ENCODE measurements around the gene CD81. TPM values are rescaled to one million over a fixed set of nuclear protein-coding genes. Genes with fewer than 3 reads are reported as not detected.
A peak's percentile ranks its signal among the peaks of the same experiment; 100 is the strongest.

Gene CD81
- total RNA-seq, 6 donors from 2014 or later, result 398 to 1,053 (median 787) TPM

- Histone ChIP-seq H3K27me3 (no peaks in the 10 kb centered on the region), H3K4me1 (peaks cover 6 to 15% (median 15%) of the 10 kb centered on the region in 4 donors), H3K27ac (no peak overlapping the region), H3K36me3 (no peaks in the 10 kb centered on the region), H3K9me3 (no peaks in the 10 kb centered on the region), H3K4me3 (no peak overlapping the region)
- WGBS, 2 donors, result 81 to 83% methylated on average over 8 to 19 of the region's 19 CpGs
- ATAC-seq (ENCODE audit: low FRiP score in 2 of 2) (peak in 1 of 2 donors; percentile 4), DNase-seq (no peak)
- TF ChIP-seq POLR2AphosphoS5 (IDR thresholded peaks at IDR 0.05) (no peak), CTCF (IDR thresholded peaks at IDR 0.05) (no peak), EP300 (IDR thresholded peaks at IDR 0.05) (no peak), POLR2A (IDR thresholded peaks at IDR 0.05) (no peak)
These were observed 44.3 kb downstream of the CD81 start for GRCh38 chr11:2421226-2421994.

GRCh38 chr11:2421996-2422395 lies 44.9 kb downstream of the CD81 start:
- Histone ChIP-seq H3K36me3 (no peaks in the 10 kb centered on the region), H3K27me3 (no peaks in the 10 kb centered on the region), H3K4me3 (no peak overlapping the region), H3K4me1 (peaks cover 6 to 15% (median 15%) of the 10 kb centered on the region in 4 donors), H3K9me3 (no peaks in the 10 kb centered on the region), H3K27ac (no peak overlapping the region)
- WGBS, 2 donors, result 77 to 89% methylated on average over 3 to 8 of the region's 17 CpGs
- no peak for ATAC-seq (ENCODE audit: low FRiP score in 2 of 2)
- peak in 1 of 2 donors; percentile 59 for DNase-seq
- no peak for TF ChIP-seq EP300 (IDR thresholded peaks at IDR 0.05)
- TF ChIP-seq POLR2A (IDR thresholded peaks at IDR 0.05), result no peak
- TF ChIP-seq CTCF (IDR thresholded peaks at IDR 0.05), result no peak
- TF ChIP-seq POLR2AphosphoS5 (IDR thresholded peaks at IDR 0.05), result no peak

- ATAC-seq (ENCODE audit: low FRiP score in 2 of 2) (no peak), DNase-seq (peak in 1 of 2 donors; percentile 65)
- TF ChIP-seq POLR2A (IDR thresholded peaks at IDR 0.05) (no peak), EP300 (IDR thresholded peaks at IDR 0.05) (no peak), POLR2AphosphoS5 (IDR thresholded peaks at IDR 0.05) (no peak), CTCF (IDR thresholded peaks at IDR 0.05) (no peak)
- 80 to 92% methylated on average over 5 to 14 of the region's 14 CpGs for WGBS, 2 donors
- Histone ChIP-seq H3K4me1 (peaks cover 6 to 15% (median 15%) of the 10 kb centered on the region in 4 donors), H3K36me3 (no peaks in the 10 kb centered on the region), H3K27me3 (no peaks in the 10 kb centered on the region), H3K9me3 (no peaks in the 10 kb centered on the region), H3K4me3 (no peak overlapping the region), H3K27ac (no peak overlapping the region)
These were observed 45.5 kb downstream of the CD81 start for GRCh38 chr11:2422461-2423156.

- TF ChIP-seq POLR2AphosphoS5 (IDR thresholded peaks at IDR 0.05) (no peak), CTCF (IDR thresholded peaks at IDR 0.05) (no peak), POLR2A (IDR thresholded peaks at IDR 0.05) (no peak), EP300 (IDR thresholded peaks at IDR 0.05) (no peak)
- DNase-seq (peak in 1 of 2 donors; percentile 72), ATAC-seq (ENCODE audit: low FRiP score in 2 of 2) (no peak)
- H3K4me3 ChIP-seq, result no peak overlapping the region
- H3K9me3 ChIP-seq, result no peaks in the 10 kb centered on the region
- 73 to 82% methylated on average over 12 to 25 of the region's 26 CpGs for WGBS, 2 donors
- no peaks in the 10 kb centered on the region for H3K36me3 ChIP-seq
- no peaks in the 10 kb centered on the region for H3K27me3 ChIP-seq
- H3K27ac ChIP-seq, result no peak overlapping the region
- peaks cover 6 to 15% (median 15%) of the 10 kb centered on the region in 4 donors for H3K4me1 ChIP-seq
These were observed 46.3 kb downstream of the CD81 start for GRCh38 chr11:2423157-2424025.

Measured in upper lobe of left lung (tissue), 6 donors.